ENCODE results near the gene CLMN. TPM values are rescaled to one million over a fixed set of nuclear protein-coding genes. Genes with fewer than 3 reads are reported as not detected.

Gene CLMN
- total RNA-seq, 2 experiments from 2014 or later = 0.27 to 0.67 TPM

- TF ChIP-seq, protein P1, sequence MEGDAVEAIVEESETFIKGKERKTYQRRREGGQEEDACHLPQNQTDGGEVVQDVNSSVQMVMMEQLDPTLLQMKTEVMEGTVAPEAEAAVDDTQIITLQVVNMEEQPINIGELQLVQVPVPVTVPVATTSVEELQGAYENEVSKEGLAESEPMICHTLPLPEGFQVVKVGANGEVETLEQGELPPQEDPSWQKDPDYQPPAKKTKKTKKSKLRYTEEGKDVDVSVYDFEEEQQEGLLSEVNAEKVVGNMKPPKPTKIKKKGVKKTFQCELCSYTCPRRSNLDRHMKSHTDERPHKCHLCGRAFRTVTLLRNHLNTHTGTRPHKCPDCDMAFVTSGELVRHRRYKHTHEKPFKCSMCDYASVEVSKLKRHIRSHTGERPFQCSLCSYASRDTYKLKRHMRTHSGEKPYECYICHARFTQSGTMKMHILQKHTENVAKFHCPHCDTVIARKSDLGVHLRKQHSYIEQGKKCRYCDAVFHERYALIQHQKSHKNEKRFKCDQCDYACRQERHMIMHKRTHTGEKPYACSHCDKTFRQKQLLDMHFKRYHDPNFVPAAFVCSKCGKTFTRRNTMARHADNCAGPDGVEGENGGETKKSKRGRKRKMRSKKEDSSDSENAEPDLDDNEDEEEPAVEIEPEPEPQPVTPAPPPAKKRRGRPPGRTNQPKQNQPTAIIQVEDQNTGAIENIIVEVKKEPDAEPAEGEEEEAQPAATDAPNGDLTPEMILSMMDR (IDR thresholded peaks at IDR 0.05) = no peak
- no peaks in the 10 kb centered on the region for H3K9me3 ChIP-seq (ENCODE audit: control insufficient read depth in 1 of 2, insufficient read depth in 1 of 2, low read length in 2 of 2)
- Mint-ChIP-seq H3K27ac (no peak overlapping the region), H3K4me3 (no peak overlapping the region), H3K9me3 (no peaks in the 10 kb centered on the region), H3K36me3 (ENCODE audit: low read depth) (no peaks in the 10 kb centered on the region), H3K27me3 (peaks cover 6% of the 10 kb centered on the region), H3K4me1 (ENCODE audit: low read depth) (no peaks in the 10 kb centered on the region)
- H3K4me1 ChIP-seq (ENCODE audit: insufficient read depth, low read length) = no peaks in the 10 kb centered on the region
- ChIA-PET CTCF (no interaction called here), POLR2A (no interaction called here)
- no peak overlapping the region for H3K27ac ChIP-seq (ENCODE audit: low read depth in 1 of 2, low read length in 2 of 2)
- peaks cover 0 to 3% of the 10 kb centered on the region in 2 experiments for H3K27me3 ChIP-seq (ENCODE audit: control insufficient read depth in 1 of 2, insufficient read depth in 2 of 2, low read length in 2 of 2)
- H3K4me3 ChIP-seq (ENCODE audit: low read length) = no peak overlapping the region
- H3K36me3 ChIP-seq (ENCODE audit: insufficient read depth, low read length) = no peaks in the 10 kb centered on the region
- DNase-seq = no peak
- ATAC-seq (ENCODE audit: poor library complexity) = no peak
- intact Hi-C loops (cut with DNase I, micrococcal nuclease) = no loop called here
These were observed 97.5 kb downstream of the CLMN start for GRCh38 chr14:95222151-95222631.

DNA sequence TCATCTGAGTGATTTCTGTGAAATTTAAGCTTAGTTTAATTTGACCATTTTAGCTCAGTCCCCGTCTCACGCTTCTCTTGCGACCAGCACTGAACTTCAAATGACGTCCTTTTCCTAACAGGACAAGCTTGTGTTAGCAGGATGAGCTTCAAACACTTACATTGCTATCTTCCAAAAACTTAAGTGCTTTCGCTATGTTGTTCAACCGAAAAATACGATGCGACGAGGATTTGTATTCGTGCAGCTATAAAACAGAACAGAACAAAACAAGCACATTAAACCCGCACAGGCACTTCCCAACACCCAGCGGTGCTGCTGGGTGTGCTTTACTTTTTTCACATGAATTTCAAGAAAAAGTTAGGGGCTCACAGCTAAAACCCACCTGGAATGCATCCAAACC, 98.2 kb downstream of the CLMN start:
- peaks cover 0 to 3% of the 10 kb centered on the region in 2 experiments for H3K27me3 ChIP-seq (ENCODE audit: control insufficient read depth in 1 of 2, insufficient read depth in 2 of 2, low read length in 2 of 2)
- DNase-seq (no peak), ATAC-seq (ENCODE audit: poor library complexity) (no peak)
- Mint-ChIP-seq H3K4me1 (ENCODE audit: low read depth) (no peaks in the 10 kb centered on the region), H3K36me3 (ENCODE audit: low read depth) (no peaks in the 10 kb centered on the region), H3K4me3 (no peak overlapping the region), H3K27me3 (peaks cover 6% of the 10 kb centered on the region), H3K9me3 (no peaks in the 10 kb centered on the region), H3K27ac (no peak overlapping the region)
- intact Hi-C loops (cut with DNase I, micrococcal nuclease) = no loop called here
- H3K36me3 ChIP-seq (ENCODE audit: insufficient read depth, low read length) = no peaks in the 10 kb centered on the region
- TF ChIP-seq, protein P1 (IDR thresholded peaks at IDR 0.05) = no peak
- CTCF ChIA-PET = no interaction called here
- H3K27ac ChIP-seq (ENCODE audit: low read depth in 1 of 2, low read length in 2 of 2) = no peak overlapping the region
- H3K4me3 ChIP-seq (ENCODE audit: low read length) = no peak overlapping the region
- no peaks in the 10 kb centered on the region for H3K9me3 ChIP-seq (ENCODE audit: control insufficient read depth in 1 of 2, insufficient read depth in 1 of 2, low read length in 2 of 2)
- POLR2A ChIA-PET = no interaction called here
- H3K4me1 ChIP-seq (ENCODE audit: insufficient read depth, low read length) = no peaks in the 10 kb centered on the region

DNA sequence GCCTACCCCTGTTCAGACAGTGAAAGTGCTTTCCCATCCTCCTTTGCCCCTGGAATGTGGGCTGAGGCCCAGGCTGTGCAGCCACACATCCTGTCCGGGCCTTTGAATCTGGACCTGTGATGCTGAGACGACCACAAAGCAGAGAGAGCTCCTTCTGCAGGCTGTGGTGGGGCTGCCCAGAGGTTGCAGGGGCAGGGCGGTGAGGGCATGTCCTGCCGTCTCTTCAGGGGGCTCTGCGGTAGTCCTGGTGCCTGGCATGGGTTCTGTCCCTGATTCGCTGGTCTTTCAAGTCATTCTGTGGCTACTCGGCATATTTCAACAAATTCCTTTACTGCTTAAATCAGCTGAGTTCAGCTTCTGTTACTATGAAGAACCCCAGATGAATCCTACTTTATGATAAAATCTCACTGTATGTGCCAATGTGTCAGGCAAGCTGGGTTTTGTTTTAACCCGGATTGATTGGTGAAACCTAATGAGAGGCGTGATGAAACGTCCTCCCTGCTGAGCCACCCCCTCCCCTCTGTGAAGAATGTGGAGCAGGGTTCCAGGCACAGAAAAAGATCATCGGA, 99.0 kb downstream of the CLMN start:
- no peaks in the 10 kb centered on the region for H3K4me1 Mint-ChIP-seq (ENCODE audit: low read depth)
- Histone ChIP-seq H3K4me1 (ENCODE audit: insufficient read depth, low read length) (no peaks in the 10 kb centered on the region), H3K27me3 (ENCODE audit: control insufficient read depth in 1 of 2, insufficient read depth in 2 of 2, low read length in 2 of 2) (peaks cover 0 to 3% of the 10 kb centered on the region in 2 experiments), H3K36me3 (ENCODE audit: insufficient read depth, low read length) (no peaks in the 10 kb centered on the region), H3K27ac (ENCODE audit: low read depth in 1 of 2, low read length in 2 of 2) (no peak overlapping the region), H3K4me3 (ENCODE audit: low read length) (no peak overlapping the region), H3K9me3 (ENCODE audit: control insufficient read depth in 1 of 2, insufficient read depth in 1 of 2, low read length in 2 of 2) (no peaks in the 10 kb centered on the region)
- no peak overlapping the region for H3K27ac Mint-ChIP-seq
- no peaks in the 10 kb centered on the region for H3K27me3 Mint-ChIP-seq
- intact Hi-C loops (cut with DNase I, micrococcal nuclease) = no loop called here
- POLR2A ChIA-PET = no interaction called here
- ATAC-seq (ENCODE audit: poor library complexity) (no peak), DNase-seq (no peak)
- H3K9me3 Mint-ChIP-seq = no peaks in the 10 kb centered on the region
- CTCF ChIA-PET = interaction anchor here (0.6 kb wide), 1 partner anchor 72 kb away, joined by 4 read pairs; no protein-coding TSS in a partner anchor
- TF ChIP-seq, protein P1 (IDR thresholded peaks at IDR 0.05) = no peak
- no peak overlapping the region for H3K4me3 Mint-ChIP-seq
- H3K36me3 Mint-ChIP-seq (ENCODE audit: low read depth) = no peaks in the 10 kb centered on the region
